Endodermal cell (in vitro differentiated cells): Measurements from ENCODE around the gene POLD2. TPM values are rescaled to one million over a fixed set of nuclear protein-coding genes. Genes with fewer than 3 reads are reported as not detected.

Experiments used
- DNase-seq: peaks from one replicate; pipeline ENCODE4 v3.0.0-alpha.2; 2017
- H3K27ac ChIP-seq: 2 replicates; pipeline ENCODE4 v1.5.1; 2013; ENCODE audit warnings: mild to moderate bottlenecking, low read depth, low read length, moderate library complexity
- H3K27me3 ChIP-seq: 2 replicates; pipeline ENCODE4 v1.6.1; 2013; ENCODE audit warnings: mild to moderate bottlenecking, low read length, moderate library complexity; ENCODE audit not compliant: insufficient read depth, control insufficient read depth, poor library complexity, severe bottlenecking
- H3K36me3 ChIP-seq: 2 replicates; pipeline ENCODE4 v1.7.0; 2013; ENCODE audit warnings: mild to moderate bottlenecking, low read length, moderate library complexity; ENCODE audit not compliant: control insufficient read depth, insufficient read depth
- H3K4me1 ChIP-seq: one replicate; pipeline ENCODE4 v1.7.0; 2013; ENCODE audit warnings: low read length; ENCODE audit not compliant: control insufficient read depth, insufficient read depth
- H3K4me3 ChIP-seq: 2 replicates; pipeline ENCODE4 v1.5.1; 2013; ENCODE audit warnings: mild to moderate bottlenecking, low read length, moderate library complexity
- H3K9ac ChIP-seq: 2 replicates; pipeline ENCODE4 v1.6.1; 2013; ENCODE audit warnings: mild to moderate bottlenecking, low read length, moderate library complexity; ENCODE audit not compliant: poor library complexity, severe bottlenecking; ENCODE audit errors: extremely low read depth
- H3K9me3 ChIP-seq: 2 replicates; pipeline ENCODE4 v1.6.1; 2013; ENCODE audit warnings: mild to moderate bottlenecking, low read length, moderate library complexity; ENCODE audit not compliant: control insufficient read depth
- H3K27ac Mint-ChIP-seq: 2 replicates; pipeline ENCODE4 v1.8.0; 2020; ENCODE audit warnings: mixed read lengths
- H3K27me3 Mint-ChIP-seq: 2 replicates; pipeline ENCODE4 v1.8.0; 2021; ENCODE audit warnings: mild to moderate bottlenecking, mixed read lengths; ENCODE audit not compliant: insufficient read depth
- H3K36me3 Mint-ChIP-seq: 2 replicates; pipeline ENCODE4 v1.8.0; 2020; ENCODE audit warnings: low read depth, mixed read lengths
- H3K4me1 Mint-ChIP-seq: 2 replicates; pipeline ENCODE4 v1.8.0; 2020; ENCODE audit warnings: mixed read lengths
- H3K4me3 Mint-ChIP-seq: 2 replicates; pipeline ENCODE4 v1.8.0; 2020; ENCODE audit warnings: mild to moderate bottlenecking, moderate library complexity, mixed read lengths
- H3K9me3 Mint-ChIP-seq: 2 replicates; pipeline ENCODE4 v1.8.0; 2020; ENCODE audit warnings: mild to moderate bottlenecking, mixed read lengths
- CTCF ChIP-seq: fragments of 200-600 bp; sonication (generic); conservative IDR thresholded peaks from 2 replicates; pipeline ENCODE4 v1.5.0; 2021; ENCODE audit warnings: antibody characterized with exemption, mild to moderate bottlenecking
- WGBS, 2 experiments: methylation state at CpG; one replicate each; pipeline versions ENCODE4 v1.1.5 to v1.1.7; 2013; ENCODE audit warnings: missing lambda C conversion rate in 2 of 2, mixed read lengths in 1 of 2; ENCODE audit not compliant: insufficient coverage in 1 of 2, insufficient read length in 1 of 2; 5-methylcytosine and 5-hydroxymethylcytosine counted together
- total RNA-seq, 2 donors: library from RNA; stranded (reverse); fragmentation: NEBNext Ultra II Directional in 1 of 2; extraction: Animal tissue kit (Norgen Biotek cat#: 25700) in 1 of 2; gene quantifications; 2 replicates in 1 of 2; 3 replicates in 1 of 2; pipeline ENCODE4 v1.2.1, GENCODE V29; 2021

POLD2 gene
- total RNA-seq, 2 donors from 2014 or later, result 127 to 141 TPM

- no peak overlapping the region for H3K27ac ChIP-seq
- Mint-ChIP-seq H3K27me3 (peaks cover 6% of the 10 kb centered on the region), H3K4me1 (no peaks in the 10 kb centered on the region), H3K4me3 (no peak overlapping the region), H3K36me3 (peaks cover 35% of the 10 kb centered on the region), H3K27ac (no peak overlapping the region), H3K9me3 (no peaks in the 10 kb centered on the region)
- H3K4me3 ChIP-seq, result no peak overlapping the region
- no peak overlapping the region for H3K9ac ChIP-seq
- TF ChIP-seq CTCF, result no peak
- 87 to 100% methylated on average over 1 to 8 of the region's 8 CpGs for WGBS, 2 experiments
- peaks cover 24% of the 10 kb centered on the region for H3K36me3 ChIP-seq
- H3K27me3 ChIP-seq, result no peaks in the 10 kb centered on the region
- H3K4me1 ChIP-seq, result no peaks in the 10 kb centered on the region
- DNase-seq, result no peak
- no peaks in the 10 kb centered on the region for H3K9me3 ChIP-seq
Measured at GRCh38 chr7:44078521-44078920, 44.8 kb downstream of the POLD2 start.

GRCh38 chr7:44077681-44078091 lies 45.7 kb downstream of the POLD2 start:
- Mint-ChIP-seq H3K27ac (no peak overlapping the region), H3K36me3 (peaks cover 38% of the 10 kb centered on the region), H3K4me3 (no peak overlapping the region)

GRCh38 chr7:44077061-44077460 lies 46.3 kb downstream of the POLD2 start:
- no peak for TF ChIP-seq CTCF
- Histone ChIP-seq H3K36me3 (peaks cover 30% of the 10 kb centered on the region), H3K27ac (no peak overlapping the region), H3K4me3 (no peak overlapping the region), H3K4me1 (no peaks in the 10 kb centered on the region), H3K9ac (no peak overlapping the region), H3K27me3 (no peaks in the 10 kb centered on the region), H3K9me3 (no peaks in the 10 kb centered on the region)
- no peak overlapping the region for H3K4me3 Mint-ChIP-seq
- H3K9me3 Mint-ChIP-seq, result no peaks in the 10 kb centered on the region
- DNase-seq, result no peak
- H3K4me1 Mint-ChIP-seq, result no peaks in the 10 kb centered on the region
- H3K36me3 Mint-ChIP-seq, result peaks cover 41% of the 10 kb centered on the region
- H3K27me3 Mint-ChIP-seq, result no peaks in the 10 kb centered on the region
- WGBS, 2 experiments, result 90 to 98% methylated on average over 2 to 9 of the region's 9 CpGs
- H3K27ac Mint-ChIP-seq, result no peak overlapping the region

More at GRCh38 chr7:44077681-44078091, 45.7 kb downstream of the POLD2 start:
- no peaks in the 10 kb centered on the region for H3K4me1 ChIP-seq
- Mint-ChIP-seq H3K4me1 (no peaks in the 10 kb centered on the region), H3K27me3 (no peaks in the 10 kb centered on the region), H3K9me3 (no peaks in the 10 kb centered on the region)
- no peak for TF ChIP-seq CTCF
- 93 to 94% methylated on average over 5 of the region's 5 CpGs for WGBS, 2 experiments
- peaks cover 28% of the 10 kb centered on the region for H3K36me3 ChIP-seq
- no peaks in the 10 kb centered on the region for H3K27me3 ChIP-seq
- H3K9ac ChIP-seq, result no peak overlapping the region
- H3K4me3 ChIP-seq, result no peak overlapping the region
- DNase-seq, result no peak
- H3K9me3 ChIP-seq, result no peaks in the 10 kb centered on the region
- H3K27ac ChIP-seq, result no peak overlapping the region
